Measurements from ENCODE around the gene ERLIN1.
A peak's percentile ranks its signal among the peaks of the same experiment; 100 is the strongest.

ERLIN1 gene

GRCh38 chr10:100172349-100172748, 13.5 kb downstream of the ERLIN1 start:
- no peak for DNase-seq (ENCODE audit: low read depth in 2 of 2)

DNA sequence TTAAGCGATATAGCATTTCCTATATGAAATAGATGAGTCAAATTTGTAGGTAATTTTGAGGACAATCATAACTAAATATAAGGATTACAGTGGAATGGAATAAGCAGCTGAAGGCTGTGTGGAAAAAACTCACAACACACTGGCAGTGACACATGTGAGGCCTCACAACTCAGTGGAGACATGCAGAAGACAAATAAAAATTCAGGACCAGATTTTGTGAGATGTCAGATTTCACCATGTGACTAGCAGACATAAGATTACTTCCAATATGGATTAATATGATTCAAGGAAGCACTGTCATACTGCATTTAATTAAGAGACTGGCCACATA, 17.6 kb downstream of the ERLIN1 start:
- no peak for DNase-seq (ENCODE audit: low read depth in 2 of 2)

- DNase-seq (ENCODE audit: low read depth in 2 of 2), result no peak
These were observed 18.1 kb downstream of the ERLIN1 start for GRCh38 chr10:100167553-100168312.

GRCh38 chr10:100163704-100164621, 21.9 kb downstream of the ERLIN1 start:
- no peak for DNase-seq (ENCODE audit: low read depth in 2 of 2)

DNA sequence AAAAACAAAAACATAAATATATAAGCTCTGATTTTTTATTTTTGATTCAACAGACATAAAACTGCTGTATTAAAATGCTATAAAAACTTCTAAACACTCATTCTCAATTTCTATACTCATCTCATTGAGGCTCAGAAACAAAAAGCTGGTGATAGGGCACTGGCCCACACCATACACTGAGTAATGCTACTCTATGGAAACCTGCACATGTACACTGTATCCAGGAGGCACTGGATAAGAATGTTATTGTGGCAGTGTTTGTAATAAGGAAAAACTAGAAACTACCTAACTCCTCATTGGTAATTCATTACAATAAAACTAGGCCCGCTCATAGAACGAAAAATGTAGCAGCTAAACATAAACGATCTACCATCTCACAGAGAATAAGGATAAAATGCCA, 23.1 kb downstream of the ERLIN1 start:
- DNase-seq (ENCODE audit: low read depth in 2 of 2), result no peak

GRCh38 chr10:100158044-100158805, 27.6 kb downstream of the ERLIN1 start:
- no peak for DNase-seq (ENCODE audit: low read depth in 2 of 2)

DNA sequence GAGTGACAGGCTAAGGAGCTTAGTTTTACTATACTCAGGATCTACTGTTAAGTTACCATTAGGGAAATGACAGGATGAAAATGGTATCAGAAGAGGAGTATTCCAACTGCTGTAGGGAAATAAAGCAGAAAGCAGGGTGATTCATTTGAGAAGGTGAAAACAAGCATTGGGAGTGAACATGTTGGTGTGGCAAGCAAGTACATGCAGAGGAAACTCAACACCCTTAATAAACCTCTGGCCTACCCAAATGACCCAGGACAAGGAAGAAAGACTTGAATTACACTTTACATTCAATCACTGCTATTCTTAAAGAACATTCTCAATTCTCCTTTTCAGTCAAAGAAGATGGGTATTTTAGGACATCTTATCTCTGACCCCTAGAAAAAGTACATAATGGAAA, 28.7 kb downstream of the ERLIN1 start:
- DNase-seq (ENCODE audit: low read depth in 2 of 2), result no peak

DNA sequence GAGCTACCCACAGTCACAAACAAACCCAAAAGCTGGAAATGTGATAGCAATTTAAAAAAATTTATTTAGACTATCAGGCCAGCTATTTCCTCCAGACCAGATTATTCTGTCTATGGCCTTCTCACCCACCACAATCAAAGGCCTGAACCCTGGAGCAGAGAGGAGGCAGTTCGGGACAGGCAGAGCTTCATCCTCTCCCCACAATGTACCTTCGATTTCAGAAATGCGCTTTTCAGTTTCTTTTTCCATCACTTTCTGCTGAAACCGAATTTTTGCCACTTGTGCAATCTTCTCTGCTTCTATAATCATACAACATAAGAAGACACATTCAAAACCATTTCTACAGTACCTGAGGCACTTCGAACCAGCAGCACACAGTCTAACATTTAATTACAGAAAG, 29.9 kb downstream of the ERLIN1 start:
- DNase-seq (ENCODE audit: low read depth in 2 of 2), result no peak

DNA sequence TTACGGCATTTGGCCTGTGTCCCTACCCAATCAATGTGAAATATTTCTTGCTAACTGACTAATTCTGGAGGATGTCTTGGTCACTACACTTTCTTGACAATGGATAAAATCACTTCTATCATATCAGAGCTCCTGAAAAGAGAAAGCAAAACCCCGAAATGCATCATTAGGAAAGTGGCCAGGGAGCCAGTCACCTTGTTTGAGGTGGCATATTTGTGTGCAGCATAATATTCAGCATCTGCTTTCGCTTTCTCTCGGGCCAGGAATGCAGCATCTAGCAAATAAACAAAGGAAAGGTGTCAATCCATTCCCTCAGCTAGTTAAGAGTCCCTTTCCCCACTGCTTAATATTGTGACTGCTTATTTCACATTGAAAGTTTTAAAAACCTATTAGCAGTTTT, 31.2 kb downstream of the ERLIN1 start:
- DNase-seq (ENCODE audit: low read depth in 2 of 2), result no peak

DNA sequence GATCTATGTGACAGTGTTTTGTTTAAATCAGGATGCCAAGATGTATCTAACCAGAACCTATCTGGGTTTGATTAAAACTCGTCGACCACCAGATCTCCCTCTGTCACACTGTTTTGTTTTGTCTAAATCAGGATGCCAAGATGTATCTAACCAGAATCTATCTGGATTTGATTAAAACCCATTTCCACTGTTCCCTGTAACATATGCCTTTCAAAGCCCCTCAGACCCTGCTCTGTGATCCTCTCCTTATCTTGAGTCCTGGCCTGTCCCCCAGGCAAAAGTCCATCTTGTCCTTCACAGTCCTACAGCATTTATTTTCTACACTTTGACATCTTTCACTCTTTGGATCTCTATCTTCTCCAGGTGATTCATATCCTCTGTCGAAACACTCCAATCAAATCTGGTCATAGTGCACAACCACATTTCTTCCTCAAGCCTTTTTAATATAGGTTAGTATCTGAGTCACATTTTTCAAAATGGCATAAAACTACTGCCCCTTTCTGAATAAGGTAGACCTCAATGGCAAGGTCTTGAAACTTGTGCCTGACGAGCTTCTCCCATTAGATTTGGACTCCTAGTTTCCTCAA, 32.5 kb downstream of the ERLIN1 start:
- DNase-seq (ENCODE audit: low read depth in 2 of 2), result no peak

- no peak for DNase-seq (ENCODE audit: low read depth in 2 of 2)
These were observed 34.0 kb downstream of the ERLIN1 start for GRCh38 chr10:100151723-100152300.

GRCh38 chr10:100148353-100149211, 37.2 kb downstream of the ERLIN1 start:
- peak; percentile 31 to 41 for DNase-seq (ENCODE audit: low read depth in 2 of 2)

DNA sequence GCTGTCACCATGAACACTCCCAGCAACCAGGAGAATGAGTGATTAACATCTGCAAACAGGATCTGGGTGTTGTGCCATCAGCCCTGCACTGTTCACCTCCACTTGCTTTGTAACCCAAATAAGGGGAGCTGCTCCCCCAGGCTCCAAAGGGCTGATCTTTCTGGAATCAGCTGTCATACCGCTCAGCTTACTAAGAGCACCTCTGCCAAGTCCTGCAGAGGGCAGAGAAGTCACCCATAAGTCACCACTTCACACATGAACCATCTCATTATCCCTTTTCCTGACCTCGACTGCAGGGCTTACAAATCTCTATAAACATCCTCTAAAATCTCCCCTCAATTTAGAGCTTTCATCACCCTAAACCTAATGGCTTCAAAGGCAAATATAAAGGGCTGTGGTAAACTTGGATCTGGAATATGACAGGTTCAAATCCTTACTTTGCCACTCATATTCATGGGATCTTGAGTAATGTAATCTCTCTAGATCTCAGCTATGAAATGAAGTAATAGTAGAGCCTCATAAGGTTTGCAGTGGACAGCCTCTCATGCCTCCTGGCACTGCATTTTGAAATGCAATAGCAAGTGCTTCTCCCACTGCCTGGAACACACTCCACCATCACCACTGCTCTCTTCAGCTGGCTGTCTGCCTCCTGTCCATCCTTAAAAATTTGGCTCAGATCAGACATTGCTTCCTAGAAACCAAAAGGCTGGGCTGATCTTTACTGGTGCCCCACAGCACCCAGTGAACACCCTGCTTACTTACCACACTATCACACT, 38.8 kb downstream of the ERLIN1 start:
- no peak for DNase-seq (ENCODE audit: low read depth in 2 of 2)

DNA sequence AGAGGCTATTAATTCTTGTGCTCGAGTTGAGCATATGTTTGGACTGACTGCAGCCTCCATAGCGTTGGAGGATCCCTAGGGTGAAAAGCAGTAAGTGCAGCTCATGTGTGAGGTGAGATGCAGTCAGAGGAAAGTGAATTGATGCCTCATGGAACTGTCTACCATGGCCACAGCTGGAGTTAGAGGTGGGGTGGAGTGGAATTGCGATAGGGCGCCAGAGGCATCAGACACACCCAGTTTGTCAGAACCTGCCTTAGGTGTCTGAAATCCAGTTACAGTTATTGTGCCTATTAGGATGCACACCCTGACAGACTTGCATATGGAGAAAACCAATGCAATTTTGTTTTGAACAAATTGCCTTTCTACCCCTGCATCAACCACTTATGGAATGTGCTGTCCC, 39.4 kb downstream of the ERLIN1 start:
- no peak for DNase-seq (ENCODE audit: low read depth in 2 of 2)

- DNase-seq (ENCODE audit: low read depth in 2 of 2), result no peak
These were observed 42.1 kb downstream of the ERLIN1 start for GRCh38 chr10:100143756-100144155.

GRCh38 chr10:100141446-100142087, 44.3 kb downstream of the ERLIN1 start:
- DNase-seq (ENCODE audit: low read depth in 2 of 2), result no peak

DNA sequence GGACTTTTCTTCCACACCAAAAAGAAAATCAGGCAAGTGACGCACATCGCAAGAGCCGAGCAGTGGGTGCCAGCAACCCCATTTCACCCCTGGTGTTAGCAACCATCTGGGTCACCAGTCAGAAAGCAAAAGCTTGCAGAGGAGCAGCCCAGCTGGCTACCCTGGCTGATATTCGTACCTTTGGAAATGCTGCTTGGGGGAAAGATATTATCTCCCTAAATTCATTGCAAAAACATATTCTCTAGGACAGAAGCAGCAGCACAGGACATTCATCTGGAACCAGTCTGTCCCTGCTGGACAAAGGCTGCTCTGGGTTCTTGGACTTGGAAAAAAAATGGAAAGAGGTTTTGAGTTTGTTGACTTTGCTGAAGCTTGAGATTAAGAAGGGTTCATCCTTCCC, 45.8 kb downstream of the ERLIN1 start:
- no peak for DNase-seq (ENCODE audit: low read depth in 2 of 2)

DNA sequence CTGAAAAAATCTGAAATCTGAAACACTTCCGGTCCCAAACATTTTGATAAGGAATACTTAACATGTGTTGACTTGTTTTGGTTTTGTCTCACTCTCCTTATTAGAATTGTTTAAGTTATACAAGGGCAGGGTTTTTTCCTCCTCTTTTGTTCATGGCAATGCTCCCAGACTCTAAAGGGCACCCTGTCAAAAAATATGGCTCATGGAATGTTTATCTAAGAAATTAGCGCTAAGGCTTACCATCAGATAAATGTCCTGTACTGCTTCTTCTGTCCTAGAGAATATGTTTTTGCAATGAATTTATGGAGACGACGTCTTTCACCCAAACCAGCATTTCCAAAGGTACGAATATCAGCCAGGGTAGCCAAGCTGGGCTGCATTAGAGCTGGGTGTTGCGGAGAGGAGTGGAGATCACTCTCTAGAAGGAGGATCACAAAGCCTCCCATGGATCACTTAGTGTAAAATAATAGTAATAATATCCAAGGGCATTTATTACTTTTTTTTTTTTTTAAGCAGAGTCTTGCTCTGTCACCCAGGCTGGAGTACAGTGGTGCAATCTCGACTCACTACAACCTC, 46.8 kb downstream of the ERLIN1 start:
- DNase-seq (ENCODE audit: low read depth in 2 of 2), result no peak

DNA sequence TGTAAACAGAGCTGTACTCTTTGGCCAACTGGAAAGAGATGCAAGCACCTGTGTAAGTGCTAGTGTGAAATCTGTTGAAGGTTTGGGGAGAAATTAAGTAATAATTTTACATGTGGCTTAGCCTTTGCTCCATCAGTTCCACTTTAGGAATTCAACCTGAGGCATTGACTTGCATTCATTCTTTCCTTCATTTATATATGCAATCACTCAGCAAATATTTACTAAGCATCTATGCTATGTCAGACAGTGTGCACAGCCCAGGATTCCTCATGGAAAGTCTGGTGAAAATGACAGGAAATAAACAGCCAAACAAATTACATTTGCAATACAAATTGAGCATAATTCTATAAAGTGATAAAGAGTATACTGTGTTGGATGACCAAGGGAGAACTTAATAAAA, 50.3 kb downstream of the ERLIN1 start:
- no peak for DNase-seq (ENCODE audit: low read depth in 2 of 2)

All from stimulated activated CD4-positive, alpha-beta T cell treated with anti-CD3 and anti-CD28 coated beads, Interleukin-12 subunit alpha, Interleukin-12 subunit beta, amount 100 ng/mL, for 24 hours (primary cell).